GM12878 (cell line): Measurements from ENCODE around the gene TTYH3. TPM values are rescaled to one million over a fixed set of nuclear protein-coding genes. Genes with fewer than 3 reads are reported as not detected.

ENCODE experiments used
- ATAC-seq: fragments of 200-7000 bp; cut with Tn5 transposase; 3 replicates; pipeline ENCODE4 v1.9.1; 2020; ENCODE audit warnings: mild to moderate bottlenecking, moderate library complexity
- BruUV-seq: library from RNA; stranded (reverse); fragments of 400-500 nt; replicated peaks from 2 replicates; lab custom pipeline; 2021; lab: Mats Ljungman, UMichigan
- CTCF ChIA-PET: fragments of 300-600 bp; sonication (Branson Sonifier 250); formaldehyde crosslinking; extraction: SDS; loops from one replicate; lab custom pipeline; 2021; ENCODE audit warnings: inconsistent platforms; lab: Yijun Ruan, JAX
- POLR2A ChIA-PET: fragments of 350-600 bp; formaldehyde crosslinking; extraction: SDS; loops from one replicate; lab custom pipeline; 2021; ENCODE audit warnings: inconsistent platforms; lab: Charles Lee
- RAD21 ChIA-PET: fragments of 300-600 bp; sonication (Branson Sonifier 250); formaldehyde crosslinking; loops from one replicate; lab custom pipeline; 2023; ENCODE audit warnings: antibody characterized with exemption; ENCODE audit not compliant: unreplicated experiment; lab: Charles Lee
- SMC1A ChIA-PET: fragments of 300-600 bp; sonication (Branson Sonifier 250); formaldehyde crosslinking; loops from one replicate; lab custom pipeline; 2023; ENCODE audit not compliant: unreplicated experiment, uncharacterized antibody; lab: Charles Lee
- DNase-seq: peaks from one replicate; pipeline ENCODE4 v3.0.0-alpha.2; 2011; ENCODE audit warnings: low read depth, low spot score
- FAIRE-seq: peaks from 3 replicates; lab custom pipeline; 2011; peaks lifted over from hg19 to GRCh38; lab: Jason Lieb, UNC
- H2AFZ ChIP-seq: 2 replicates; pipeline ENCODE4 v1.6.0; 2011; ENCODE audit warnings: low read depth, low read length, control low read depth; ENCODE audit not compliant: control insufficient read depth
- H3K27ac ChIP-seq: 2 replicates; pipeline ENCODE4 v1.5.1; 2011; ENCODE audit warnings: control low read depth; ENCODE audit not compliant: control insufficient read depth, insufficient read depth
- H3K27me3 ChIP-seq, 2 experiments: replicated peaks in 1 of 2; 2 replicates each; pipeline versions ENCODE4 v1.6.0 to v1.6.1; 2011; ENCODE audit warnings: low read length in 1 of 2; ENCODE audit not compliant: control insufficient read depth in 2 of 2, insufficient read depth in 2 of 2
- H3K36me3 ChIP-seq, 2 experiments: 2 replicates each; pipeline ENCODE4 v1.5.1; 2011; ENCODE audit warnings: low read length in 1 of 2; ENCODE audit not compliant: control insufficient read depth in 2 of 2, insufficient read depth in 2 of 2
- H3K4me1 ChIP-seq: 2 replicates; pipeline ENCODE4 v1.6.1; 2011; ENCODE audit warnings: mild to moderate bottlenecking, low read length, moderate library complexity, mixed read lengths; ENCODE audit not compliant: control insufficient read depth, insufficient read depth
- H3K4me2 ChIP-seq: 2 replicates; pipeline ENCODE4 v1.6.0; 2011; ENCODE audit warnings: control low read depth; ENCODE audit not compliant: control insufficient read depth, insufficient read depth
- H3K4me3 ChIP-seq: fragments of 200-600 bp; sonication (generic); 2 replicates; pipeline ENCODE4 v1.5.1; 2016
- H3K79me2 ChIP-seq: 2 replicates; pipeline ENCODE4 v1.6.0; 2011; ENCODE audit warnings: low read length; ENCODE audit not compliant: control insufficient read depth, insufficient read depth
- H3K9ac ChIP-seq: 2 replicates; pipeline ENCODE4 v1.8.0; 2011; ENCODE audit warnings: low read length, control low read depth, mixed read lengths; ENCODE audit not compliant: control insufficient read depth, insufficient read depth
- H3K9me3 ChIP-seq: replicated peaks from 3 replicates; pipeline ENCODE4 v1.5.1; 2011; ENCODE audit warnings: mild to moderate bottlenecking, low read length; ENCODE audit not compliant: control insufficient read depth, insufficient read depth
- H4K20me1 ChIP-seq: 2 replicates; pipeline ENCODE4 v1.6.0; 2011; ENCODE audit not compliant: control insufficient read depth, insufficient read depth
- ASH2L ChIP-seq: fragments of 300-600, 200-600 bp; sonication (generic); IDR thresholded peaks from 2 replicates; pipeline ENCODE4 v1.6.1; 2017; ENCODE audit warnings: low read depth, mild to moderate bottlenecking, borderline replicate concordance
- BHLHE40 ChIP-seq, 2 experiments: fragments of 450-650 bp in 1 of 2; IDR thresholded peaks; 2 replicates each; pipeline ENCODE4 v1.6.1; 2011 to 2017; ENCODE audit warnings: low read depth in 2 of 2, borderline replicate concordance in 1 of 2, improper control_type of control experiment in 1 of 2, low read length in 1 of 2, mild to moderate bottlenecking in 1 of 2
- CHD1 ChIP-seq: IDR thresholded peaks from 2 replicates; pipeline ENCODE4 v1.6.1; 2012; ENCODE audit warnings: low read depth, low read length, improper control_type of control experiment
- HDAC2 ChIP-seq: fragments of 200-600 bp; sonication (generic); IDR thresholded peaks from 2 replicates; pipeline ENCODE4 v1.6.1; 2017
- NR2C1 ChIP-seq: fragments of 450-650 bp; IDR thresholded peaks from 2 replicates; pipeline ENCODE4 v1.6.1; 2017; ENCODE audit warnings: antibody characterized with exemption, mild to moderate bottlenecking, moderate library complexity
- POLR2AphosphoS5 ChIP-seq: IDR thresholded peaks from 2 replicates; pipeline ENCODE4 v1.6.1; 2011; ENCODE audit warnings: mild to moderate bottlenecking, low read length, inconsistent platforms
- SMAD5 ChIP-seq: IDR thresholded peaks from 2 replicates; pipeline ENCODE4 v1.6.1; 2016; ENCODE audit warnings: antibody characterized with exemption, low read depth
- SP1 ChIP-seq: IDR thresholded peaks from one replicate; pipeline ENCODE4 v1.6.1; 2011; ENCODE audit warnings: low read depth, low read length
- SPI1 ChIP-seq: IDR thresholded peaks from 2 replicates; pipeline ENCODE4 v1.6.1; 2011; ENCODE audit warnings: low read depth, mild to moderate bottlenecking, low read length, moderate library complexity, borderline replicate concordance; ENCODE audit not compliant: insufficient read depth
- SREBF1 ChIP-seq: IDR thresholded peaks from 2 replicates; pipeline ENCODE4 v1.6.1; 2012; ENCODE audit warnings: mild to moderate bottlenecking, low read length
- SREBF2 ChIP-seq: IDR thresholded peaks from 2 replicates; pipeline ENCODE4 v1.6.1; 2012; ENCODE audit warnings: mild to moderate bottlenecking, low read length
- TBL1XR1 ChIP-seq: IDR thresholded peaks from 2 replicates; pipeline ENCODE4 v1.6.1; 2012; ENCODE audit warnings: low read depth, low read length, improper control_type of control experiment
- ZBTB11 ChIP-seq: fragments of 450-650 bp; formaldehyde crosslinking; IDR thresholded peaks from 2 replicates; pipeline ENCODE4 v1.5.0; 2022; ENCODE audit warnings: mild to moderate bottlenecking, missing genetic modification characterization
- ZNF24 ChIP-seq: fragments of 450-650 bp; IDR thresholded peaks from 2 replicates; pipeline ENCODE4 v1.6.1; 2017; ENCODE audit warnings: antibody characterized with exemption, mild to moderate bottlenecking
- WGBS: methylation state at CpG from one replicate; pipeline ENCODE4 v1.1.6; 2016; ENCODE audit warnings: low lambda C conversion rate; ENCODE audit not compliant: insufficient replicate concordance, insufficient coverage; ENCODE audit errors: missing lambda C conversion rate; 5-methylcytosine and 5-hydroxymethylcytosine counted together
- in situ Hi-C: fragments of 300-500 bp; cut with MboI; formaldehyde crosslinking; loops from 9 replicates; pipeline ENCODE4 v1.14.3; 2018; ENCODE audit warnings: mixed read lengths
- intact Hi-C: fragments of 100-400 bp; cut with micrococcal nuclease; formaldehyde crosslinking; loops from one replicate; pipeline ENCODE4 v1.14.2; 2022; ENCODE audit not compliant: unreplicated experiment
- polyA plus RNA-seq, 11 experiments: library from polyadenylated mRNA; depleted of rRNA in 4 of 11; unstranded in 6 of 11; stranded (reverse) in 5 of 11; fragments of >200 nt; fragmentation: Nextera tagmentation in 4 of 11; fragmentation: Illumina TruSeq in 1 of 11; extraction: Ambion mirVana in 4 of 11; extraction: Trizol in 1 of 11; gene quantifications; 1 replicate in 1 of 11; 2 replicates in 10 of 11; pipeline versions ENCODE4 v1.2.1 to v1.2.3, GENCODE V29; 2011 to 2016; ENCODE audit warnings: inconsistent platforms in 2 of 11, missing spikeins in 2 of 11, low read depth in 1 of 11
- total RNA-seq, 4 experiments: library from RNA; depleted of rRNA in 3 of 4; stranded (reverse); fragments of >200 nt in 3 of 4; fragmentation: Illumina TruSeq in 1 of 4; extraction: Trizol in 1 of 4; gene quantifications; 2 replicates each; pipeline versions ENCODE4 v1.2.1 to v1.2.3, GENCODE V29; 2013 to 2021

The TTYH3 gene
- total and polyA plus RNA-seq, 10 of the 15 experiments (the other 5 are each of a cell fraction or from before 2014, with no cell fraction given), result 0.79 to 71.4 (median 10.5) TPM

GRCh38 chr7:2628891-2629290 is 2.9 kb upstream of the TTYH3 start:
- Histone ChIP-seq H3K9me3 (no peaks in the 10 kb centered on the region), H3K27ac (no peak overlapping the region), H3K36me3 (no peaks in the 10 kb centered on the region), H3K4me3 (no peak overlapping the region), H3K4me1 (peaks cover 11% of the 10 kb centered on the region), H3K4me2 (no peak overlapping the region), H3K27me3 (0 out of 4 replicates have a peak, but pooled peaks cover 0 to 1% of the 10 kb centered on the region in 2 experiments)
- BruUV-seq, result no TSS peak
- no peak for ATAC-seq
- ChIA-PET CTCF (interaction anchor here (1.2 kb wide), 1 partner anchor 158 kb away, joined by 3 read pairs; no protein-coding TSS in a partner anchor), SMC1A (interaction anchor here (0.7 kb wide), 1 partner anchor 81 kb away, joined by 3 read pairs; no protein-coding TSS in a partner anchor), RAD21 (no interaction called here)
- WGBS, result 54% methylated on average over 7 of the region's 7 CpGs
- no peak for DNase-seq
- in situ Hi-C loops (no loop called here), intact Hi-C loops (no loop called here)
- no peak for TF ChIP-seq CHD1
- no peak for TF ChIP-seq BHLHE40 (IDR thresholded peaks at IDR 0.05; ENCODE audit: borderline replicate concordance in 1 of 2, low read depth in 2 of 2, low read length in 1 of 2)
- no peak for TF ChIP-seq SPI1
- TF ChIP-seq, all 136 proteins: peak for 0
- peaks cover 16% of the 10 kb centered on the region for H3K79me2 ChIP-seq
- POLR2A ChIA-PET, result interaction anchor here (0.7 kb wide), 1 partner anchor 56 kb away, joined by 3 read pairs; no protein-coding TSS in a partner anchor
- H3K9ac ChIP-seq, result no peak overlapping the region
- no peaks in the 10 kb centered on the region for H4K20me1 ChIP-seq
- no peak overlapping the region for H2AFZ ChIP-seq
- FAIRE-seq, result no peak

- no TSS peak for BruUV-seq
- H3K79me2 ChIP-seq, result peaks cover 19% of the 10 kb centered on the region
- WGBS, result 54% methylated on average over 21 of the region's 21 CpGs
- no peaks in the 10 kb centered on the region for H4K20me1 ChIP-seq
- POLR2A ChIA-PET, result interaction anchor here (0.7 to 1.1 kb wide), 2 partner anchors 57 to 100 kb away, joined by 3 read pairs; no protein-coding TSS in a partner anchor
- CTCF ChIA-PET, result no interaction called here
- H2AFZ ChIP-seq, result no peak overlapping the region
- H3K36me3 ChIP-seq, result no peaks in the 10 kb centered on the region
- H3K27ac ChIP-seq, result no peak overlapping the region
- SMC1A ChIA-PET, result interaction anchor here (2.0 kb wide), 1 partner anchor 13 kb away, joined by 5 read pairs; no protein-coding TSS in a partner anchor
- RAD21 ChIA-PET, result no interaction called here
- in situ Hi-C loops (no loop called here), intact Hi-C loops (loop anchor here (2.0 kb wide), 1 partner anchor 63 kb away; no protein-coding TSS in a partner anchor)
- no peak for ATAC-seq
- peaks cover 11% of the 10 kb centered on the region for H3K4me1 ChIP-seq
- H3K9me3 ChIP-seq, result no peaks in the 10 kb centered on the region
- no peak overlapping the region for H3K4me2 ChIP-seq
- FAIRE-seq, result no peak
- H3K4me3 ChIP-seq, result no peak overlapping the region
- no peak overlapping the region for H3K9ac ChIP-seq
- H3K27me3 ChIP-seq, result 0 out of 4 replicates have a peak, but pooled peaks cover 0 to 1% of the 10 kb centered on the region in 2 experiments
- DNase-seq, result no peak
- TF ChIP-seq ASH2L (no peak), NR2C1 (no peak), POLR2AphosphoS5 (no peak), HDAC2 (no peak), SREBF2 (no peak), ZBTB11 (no peak), ZNF24 (no peak), TBL1XR1 (no peak), SREBF1 (no peak), SMAD5 (no peak), SP1 (no peak)
Measured at GRCh38 chr7:2629746-2630681, 1.8 kb upstream of the TTYH3 start.
